Neural crest cell (in vitro differentiated cells): ENCODE data around the gene PHAF1. TPM values are rescaled to one million over a fixed set of nuclear protein-coding genes. Genes with fewer than 3 reads are reported as not detected.
A peak's percentile ranks its signal among the peaks of the same experiment; 100 is the strongest.

Experiments
- DNase-seq: peaks from one replicate; pipeline ENCODE4 v3.0.0; 2021; ENCODE audit warnings: low read depth, mixed read lengths, low spot score
- H3K27ac Mint-ChIP-seq: one replicate; pipeline ENCODE4 v1.8.0; 2021; ENCODE audit warnings: mild to moderate bottlenecking, mixed read lengths; ENCODE audit not compliant: unreplicated experiment
- H3K27me3 Mint-ChIP-seq: 2 replicates; pipeline ENCODE4 v1.8.0; 2021; ENCODE audit warnings: low read depth, mild to moderate bottlenecking, mixed read lengths
- H3K36me3 Mint-ChIP-seq: 2 replicates; pipeline ENCODE4 v1.8.0; 2021; ENCODE audit warnings: low read depth, mild to moderate bottlenecking, mixed read lengths
- H3K4me1 Mint-ChIP-seq: 2 replicates; pipeline ENCODE4 v1.8.0; 2021; ENCODE audit warnings: mixed read lengths
- H3K4me3 Mint-ChIP-seq: one replicate; pipeline ENCODE4 v1.8.0; 2021; ENCODE audit warnings: mild to moderate bottlenecking, mixed read lengths
- H3K9me3 Mint-ChIP-seq: 2 replicates; pipeline ENCODE4 v1.8.0; 2021; ENCODE audit warnings: mixed read lengths
- total RNA-seq: library from RNA; stranded (reverse); gene quantifications from 2 replicates; pipeline ENCODE4 v1.2.1, GENCODE V29; 2021
- TF ChIP-seq, protein P1 (sequence below): fragments of 200-600 bp; sonication (generic); conservative IDR thresholded peaks from 2 replicates; pipeline ENCODE4 v1.5.0; 2021; ENCODE audit warnings: antibody characterized with exemption, mild to moderate bottlenecking

PHAF1 gene
- total RNA-seq, 1 donor from 2014 or later = 24.9 TPM

DNA sequence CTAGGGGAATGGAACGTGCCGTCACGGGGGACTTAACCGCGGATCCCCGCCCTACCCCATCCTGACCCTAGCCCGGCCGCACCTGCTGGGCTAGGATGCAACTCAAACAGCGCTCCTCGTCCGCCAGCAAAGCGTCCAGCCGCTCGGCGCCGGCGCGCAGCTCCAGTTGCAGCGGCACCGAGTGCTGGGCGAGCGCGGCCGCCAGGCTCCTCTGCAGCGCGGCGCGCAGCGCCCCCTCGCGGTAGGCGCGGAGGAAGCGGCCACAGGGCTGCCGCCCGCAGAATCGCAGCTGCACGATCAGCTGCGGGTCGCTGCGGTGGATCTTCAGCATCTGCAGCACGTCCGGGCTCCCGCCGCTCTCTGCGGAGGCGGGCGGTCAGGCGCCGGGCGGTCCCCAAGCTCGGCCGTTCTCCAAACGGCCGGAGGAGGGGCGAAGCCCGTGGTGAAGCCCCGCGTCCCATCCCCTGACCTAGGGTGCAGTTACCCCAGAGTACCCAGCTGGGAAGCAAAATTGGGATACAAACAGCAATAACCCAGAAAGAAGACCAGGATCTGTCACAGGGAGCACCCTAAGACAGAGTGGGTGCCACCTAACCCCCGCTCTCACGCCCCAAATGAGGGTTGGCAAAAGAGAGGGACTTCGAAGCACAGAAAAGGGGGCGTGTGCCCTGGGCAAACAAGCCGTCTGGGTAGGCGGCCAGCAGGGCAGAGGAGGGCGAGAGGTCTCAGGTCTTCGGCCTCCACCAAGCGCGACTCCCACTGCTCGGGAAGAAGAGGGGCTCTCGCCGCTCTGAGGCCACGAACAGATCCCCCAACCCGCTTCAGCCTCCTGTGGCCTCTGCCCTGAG, 45.8 kb downstream of the PHAF1 start:
- no peaks in the 10 kb centered on the region for H3K9me3 Mint-ChIP-seq
- TF ChIP-seq, protein P1, sequence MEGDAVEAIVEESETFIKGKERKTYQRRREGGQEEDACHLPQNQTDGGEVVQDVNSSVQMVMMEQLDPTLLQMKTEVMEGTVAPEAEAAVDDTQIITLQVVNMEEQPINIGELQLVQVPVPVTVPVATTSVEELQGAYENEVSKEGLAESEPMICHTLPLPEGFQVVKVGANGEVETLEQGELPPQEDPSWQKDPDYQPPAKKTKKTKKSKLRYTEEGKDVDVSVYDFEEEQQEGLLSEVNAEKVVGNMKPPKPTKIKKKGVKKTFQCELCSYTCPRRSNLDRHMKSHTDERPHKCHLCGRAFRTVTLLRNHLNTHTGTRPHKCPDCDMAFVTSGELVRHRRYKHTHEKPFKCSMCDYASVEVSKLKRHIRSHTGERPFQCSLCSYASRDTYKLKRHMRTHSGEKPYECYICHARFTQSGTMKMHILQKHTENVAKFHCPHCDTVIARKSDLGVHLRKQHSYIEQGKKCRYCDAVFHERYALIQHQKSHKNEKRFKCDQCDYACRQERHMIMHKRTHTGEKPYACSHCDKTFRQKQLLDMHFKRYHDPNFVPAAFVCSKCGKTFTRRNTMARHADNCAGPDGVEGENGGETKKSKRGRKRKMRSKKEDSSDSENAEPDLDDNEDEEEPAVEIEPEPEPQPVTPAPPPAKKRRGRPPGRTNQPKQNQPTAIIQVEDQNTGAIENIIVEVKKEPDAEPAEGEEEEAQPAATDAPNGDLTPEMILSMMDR = peak; percentile 95
- H3K36me3 Mint-ChIP-seq = no peaks in the 10 kb centered on the region
- no peak overlapping the region for H3K27ac Mint-ChIP-seq
- H3K4me3 Mint-ChIP-seq = peak overlapping the region; percentile 67
- H3K4me1 Mint-ChIP-seq = peaks cover 12% of the 10 kb centered on the region
- H3K27me3 Mint-ChIP-seq = peaks cover 92% of the 10 kb centered on the region
- peak; percentile 84 for DNase-seq

DNA sequence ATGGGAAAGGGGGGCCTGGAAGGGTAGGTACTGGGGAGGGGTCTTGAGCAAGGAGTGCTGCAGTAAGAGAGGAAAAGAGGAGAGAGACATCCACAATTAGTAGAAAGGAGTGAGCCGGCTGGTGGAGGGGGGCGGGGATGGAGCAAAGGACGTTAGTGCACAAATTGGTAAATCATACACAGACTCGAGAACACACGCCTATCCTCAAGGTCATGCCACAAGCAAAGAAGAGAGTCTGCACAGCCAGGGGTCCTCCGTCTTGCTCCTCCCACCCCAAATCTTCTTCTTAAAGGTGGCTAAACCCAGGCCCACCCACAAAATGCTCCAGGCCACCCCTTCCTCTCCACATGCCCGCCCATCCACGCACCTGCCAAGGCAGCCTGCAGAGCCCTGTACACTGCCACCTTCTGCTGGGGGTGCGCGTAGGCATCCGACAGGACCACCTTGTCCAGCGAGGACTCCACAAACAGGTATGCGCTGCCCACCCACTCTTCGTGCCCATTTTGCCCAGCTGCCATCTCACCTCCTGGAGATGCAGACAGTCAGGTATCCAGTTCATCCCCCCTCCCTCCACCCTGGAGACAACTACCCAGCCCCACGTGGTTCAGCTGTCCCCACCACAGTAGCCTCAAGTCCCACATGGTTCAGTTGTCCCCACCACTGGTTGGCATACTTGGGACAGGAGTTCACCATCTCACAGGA, 46.6 kb downstream of the PHAF1 start:
- H3K9me3 Mint-ChIP-seq = no peaks in the 10 kb centered on the region
- H3K36me3 Mint-ChIP-seq = no peaks in the 10 kb centered on the region

DNA sequence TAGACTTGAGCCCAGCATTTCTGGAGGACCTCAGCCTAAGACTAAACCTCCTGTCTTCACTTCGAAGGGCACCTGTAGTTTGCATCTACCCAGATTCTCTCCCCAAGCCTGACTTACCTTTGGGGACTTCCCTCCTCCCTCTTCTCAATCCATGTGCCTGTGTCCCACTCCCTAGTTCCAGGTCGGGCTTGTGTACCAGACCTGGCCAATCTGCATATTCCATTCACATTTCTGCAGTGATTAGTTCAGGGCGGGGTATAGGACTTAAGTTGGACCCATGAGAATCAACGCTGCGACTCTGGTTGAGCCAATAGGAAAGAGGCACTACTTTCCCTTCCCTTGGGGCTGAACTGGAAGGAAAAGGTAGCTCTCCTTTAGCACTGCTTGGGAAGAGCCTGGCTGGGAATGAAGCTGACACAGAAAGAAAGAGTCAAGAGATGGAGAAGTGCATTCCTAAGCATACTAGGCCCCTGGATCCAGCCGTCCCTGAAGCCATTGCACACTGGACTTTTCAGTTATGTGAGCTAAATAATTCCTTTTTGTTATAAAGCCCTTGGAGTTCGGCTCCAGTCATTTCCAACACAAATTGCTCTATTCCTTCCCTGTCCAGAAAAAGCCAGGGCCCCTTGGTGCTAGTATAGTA, 47.5 kb downstream of the PHAF1 start:
- H3K9me3 Mint-ChIP-seq = no peaks in the 10 kb centered on the region
- no peaks in the 10 kb centered on the region for H3K36me3 Mint-ChIP-seq
- DNase-seq = no peak
- peak overlapping the region; percentile 54 for H3K4me3 Mint-ChIP-seq
- peaks cover 95% of the 10 kb centered on the region for H3K27me3 Mint-ChIP-seq
- H3K4me1 Mint-ChIP-seq = peaks cover 15% of the 10 kb centered on the region
- H3K27ac Mint-ChIP-seq = no peak overlapping the region
- TF ChIP-seq, protein P1 = no peak

More for the DNA sequence above, 46.6 kb downstream of the PHAF1 start:
- no peak overlapping the region for H3K27ac Mint-ChIP-seq
- H3K4me3 Mint-ChIP-seq = no peak overlapping the region
- TF ChIP-seq, protein P1 = no peak
- no peak for DNase-seq
- peaks cover 95% of the 10 kb centered on the region for H3K27me3 Mint-ChIP-seq
- H3K4me1 Mint-ChIP-seq = peaks cover 15% of the 10 kb centered on the region

DNA sequence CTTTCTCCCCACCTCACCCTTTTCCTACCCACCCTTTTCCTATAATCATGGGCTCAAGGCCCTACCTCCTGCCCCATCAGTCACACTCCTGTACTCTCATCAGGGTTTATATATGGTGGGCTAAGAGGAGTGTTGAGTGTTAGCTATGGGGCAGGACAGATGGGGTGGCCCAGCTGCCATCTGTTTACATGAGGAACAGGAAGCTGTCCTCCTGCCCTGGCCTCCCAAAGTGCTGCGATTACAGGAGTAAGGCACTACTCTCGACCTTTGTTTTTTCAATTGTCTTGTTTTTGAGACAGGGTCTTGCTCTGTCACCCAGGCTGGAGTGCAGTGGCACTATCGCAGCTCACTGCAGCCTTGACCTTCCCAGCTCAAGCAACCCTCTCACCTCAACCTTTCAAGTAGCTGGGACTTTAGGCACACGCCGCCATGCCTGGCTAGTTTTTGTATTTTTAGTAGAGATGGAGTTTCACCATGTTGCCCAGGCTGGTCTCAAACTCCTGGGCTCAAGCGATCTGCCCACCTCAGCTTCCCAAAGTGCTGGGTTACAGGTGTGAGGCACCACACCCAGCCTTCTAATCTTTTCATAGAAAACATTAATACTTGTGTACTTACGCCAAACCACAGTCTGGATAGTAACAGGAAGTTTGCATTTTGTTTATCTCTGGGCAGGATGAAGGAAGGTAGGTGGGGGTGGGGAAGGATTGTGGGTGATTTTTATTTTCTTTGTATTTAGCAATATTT, 48.3 kb downstream of the PHAF1 start:
- no peak for DNase-seq
- Mint-ChIP-seq H3K9me3 (no peaks in the 10 kb centered on the region), H3K4me1 (peaks cover 15% of the 10 kb centered on the region), H3K36me3 (no peaks in the 10 kb centered on the region), H3K27me3 (peaks cover 95% of the 10 kb centered on the region), H3K27ac (no peak overlapping the region), H3K4me3 (peak overlapping the region; percentile 54)
- TF ChIP-seq, protein P1 = no peak
